HepG2 (cell line): Measurements from ENCODE around the gene RASA1. TPM values are rescaled to one million over a fixed set of nuclear protein-coding genes. Genes with fewer than 3 reads are reported as not detected.

Experiments
- ATAC-seq: fragments of 200-7000 bp; cut with Tn5 transposase; 3 replicates; pipeline ENCODE4 v1.9.1; 2020; ENCODE audit warnings: mild to moderate bottlenecking, moderate library complexity
- BruUV-seq: library from RNA; stranded (reverse); fragments of 400-500 nt; replicated peaks from 2 replicates; lab custom pipeline; 2021; lab: Mats Ljungman, UMichigan
- CTCF ChIA-PET: fragments of 300-600 bp; formaldehyde crosslinking; extraction: SDS; loops from one replicate; lab custom pipeline; 2021; ENCODE audit warnings: low total read pairs, inconsistent platforms, low intra/inter-chr PET ratio; lab: Yijun Ruan, JAX
- POLR2A ChIA-PET: fragments of 350-600 bp; sonication (Branson Sonifier 250); formaldehyde crosslinking; loops from one replicate; lab custom pipeline; 2020; ENCODE audit warnings: antibody characterized with exemption, inconsistent platforms; lab: Yijun Ruan, JAX
- DNase-seq: peaks from one replicate; pipeline ENCODE4 v3.0.0-alpha.2; 2015; ENCODE audit warnings: low spot score
- FAIRE-seq: peaks from 3 replicates; lab custom pipeline; 2011; peaks lifted over from hg19 to GRCh38; lab: Jason Lieb, UNC
- H2AFZ ChIP-seq: one replicate; pipeline ENCODE4 v1.6.1; 2011; ENCODE audit warnings: low read length, inconsistent platforms
- H3K27ac ChIP-seq: fragments of 300-600 bp; 3 replicates; pipeline ENCODE4 v1.8.0; 2011; ENCODE audit warnings: mixed run types, mild to moderate bottlenecking, mixed read lengths, low read length, inconsistent platforms; ENCODE audit not compliant: insufficient read depth; ENCODE audit errors: extremely low read length
- H3K27me3 ChIP-seq, 2 experiments: fragments of 200-600 bp in 1 of 2; 2 replicates in 1 of 2; 3 replicates in 1 of 2; pipeline versions ENCODE4 v1.6.0 to v1.8.0; 2011; ENCODE audit warnings: low read length in 2 of 2, mild to moderate bottlenecking in 2 of 2, moderate library complexity in 2 of 2, inconsistent platforms in 1 of 2; ENCODE audit not compliant: insufficient read depth in 2 of 2, control insufficient read depth in 1 of 2
- H3K36me3 ChIP-seq, 2 experiments: fragments of 200-600 bp in 1 of 2; replicated peaks in 1 of 2; 2 replicates in 1 of 2; 3 replicates in 1 of 2; pipeline versions ENCODE4 v1.5.1 to v1.8.0; 2011; ENCODE audit warnings: low read length in 2 of 2, inconsistent platforms in 1 of 2; ENCODE audit not compliant: insufficient read depth in 2 of 2, control insufficient read depth in 1 of 2
- H3K4me1 ChIP-seq: 2 replicates; pipeline ENCODE4 v1.5.1; 2012; ENCODE audit warnings: low read length, inconsistent platforms; ENCODE audit not compliant: insufficient read depth
- H3K4me2 ChIP-seq: 2 replicates; pipeline ENCODE4 v1.6.0; 2011; ENCODE audit warnings: low read depth, low read length, inconsistent platforms
- H3K4me3 ChIP-seq, 3 experiments: fragments of 200-600 bp in 1 of 3; sonication (generic), shearing (Covaris generic) in 1 of 3; replicated peaks in 1 of 3; 2 replicates each; pipeline ENCODE4 v1.5.1; 2011 to 2016; ENCODE audit warnings: low read length in 3 of 3, inconsistent platforms in 2 of 3, low read depth in 2 of 3, mild to moderate bottlenecking in 2 of 3, control low read depth in 1 of 3, mixed read lengths in 1 of 3; ENCODE audit not compliant: insufficient read depth in 1 of 3
- H3K79me2 ChIP-seq: one replicate; pipeline ENCODE4 v1.6.1; 2011; ENCODE audit warnings: low read length, inconsistent platforms; ENCODE audit not compliant: insufficient read depth
- H3K9ac ChIP-seq: 2 replicates; pipeline ENCODE4 v1.6.0; 2011; ENCODE audit warnings: mild to moderate bottlenecking, low read depth, low read length, inconsistent platforms; ENCODE audit not compliant: insufficient read depth
- H3K9me3 ChIP-seq: 2 replicates; pipeline ENCODE4 v1.5.1; 2012; ENCODE audit warnings: mild to moderate bottlenecking, low read length
- H4K20me1 ChIP-seq: 2 replicates; pipeline ENCODE4 v1.6.0; 2011; ENCODE audit warnings: inconsistent platforms, mild to moderate bottlenecking, low read length, moderate library complexity; ENCODE audit not compliant: insufficient read depth
- ATF4 ChIP-seq, 2 experiments: fragments of 450-650 bp in 1 of 2; sonication (generic) in 1 of 2; formaldehyde crosslinking; IDR thresholded peaks; 2 replicates each; pipeline versions ENCODE4 v1.5.0 to v1.8.0; 2020 to 2022; ENCODE audit warnings: mild to moderate bottlenecking in 1 of 2, missing genetic modification reagents in 1 of 2
- GABPA ChIP-seq, 2 experiments: IDR thresholded peaks; 2 replicates each; pipeline ENCODE4 v1.6.1; 2011 to 2016; ENCODE audit warnings: low read depth in 2 of 2, low read length in 1 of 2, missing biosample characterization in 1 of 2, missing genetic modification characterization in 1 of 2
- KLF12 ChIP-seq: sonication (generic); formaldehyde crosslinking; IDR thresholded peaks from 2 replicates; pipeline ENCODE4 v1.4.0; 2020; ENCODE audit warnings: missing genetic modification reagents, borderline replicate concordance
- NR3C1 ChIP-seq: sonication (generic); formaldehyde crosslinking; IDR thresholded peaks from 2 replicates; pipeline ENCODE4 v1.4.0; 2020; ENCODE audit warnings: missing genetic modification reagents
- RXRB ChIP-seq: IDR thresholded peaks from 2 replicates; pipeline ENCODE4 v1.6.1; 2016; ENCODE audit warnings: borderline replicate concordance, missing genetic modification reagents, missing compliant biosample characterization
- ZBTB34 ChIP-seq: sonication (generic); formaldehyde crosslinking; IDR thresholded peaks from 2 replicates; pipeline ENCODE4 v1.8.0; 2022; ENCODE audit warnings: mild to moderate bottlenecking, missing genetic modification reagents
- ZBTB7B ChIP-seq: sonication (generic); formaldehyde crosslinking; IDR thresholded peaks from 2 replicates; pipeline ENCODE4 v1.4.0; 2020; ENCODE audit warnings: missing genetic modification reagents
- ZC3H4 ChIP-seq: sonication (generic); formaldehyde crosslinking; IDR thresholded peaks from 2 replicates; pipeline ENCODE4 v1.4.0; 2020; ENCODE audit warnings: missing genetic modification reagents, borderline replicate concordance
- ZMYM2 ChIP-seq: sonication (generic); formaldehyde crosslinking; IDR thresholded peaks from 2 replicates; pipeline ENCODE4 v1.8.0; 2022; ENCODE audit warnings: mild to moderate bottlenecking, missing genetic modification reagents
- ZNF224 ChIP-seq: sonication (generic); formaldehyde crosslinking; IDR thresholded peaks from 2 replicates; pipeline ENCODE4 v1.5.0; 2020; ENCODE audit warnings: mild to moderate bottlenecking, missing genetic modification reagents
- ZNF598 ChIP-seq: sonication (generic); formaldehyde crosslinking; IDR thresholded peaks from 2 replicates; pipeline ENCODE4 v1.5.1; 2020; ENCODE audit warnings: mild to moderate bottlenecking, missing genetic modification reagents, borderline replicate concordance
- WGBS: methylation state at CpG from one replicate; pipeline ENCODE4 v1.1.6; 2017; ENCODE audit warnings: low lambda C conversion rate; 5-methylcytosine and 5-hydroxymethylcytosine counted together
- in situ Hi-C: cut with HindIII; loops from 2 replicates; pipeline ENCODE4 v1.10.0; 2017; ENCODE audit warnings: low pct_unique_long_range_greater_than_20kb; ENCODE audit not compliant: extremely low pct_ligation_motif_present
- intact Hi-C: fragments of 100-400 bp; cut with micrococcal nuclease; formaldehyde crosslinking; loops from one replicate; pipeline ENCODE4 v1.10.0; 2022; ENCODE audit not compliant: unreplicated experiment
- polyA plus RNA-seq, 8 experiments: library from polyadenylated mRNA; depleted of rRNA in 3 of 8; stranded (reverse) in 7 of 8; unstranded in 1 of 8; fragments of >200 nt; fragmentation: Illumina TruSeq in 4 of 8; extraction: Trizol in 4 of 8; gene quantifications; 2 replicates each; pipeline versions ENCODE4 v1.2.1 to v1.2.3, GENCODE V29; 2011 to 2016; ENCODE audit warnings: low read depth in 4 of 8, missing spikeins in 1 of 8, mixed read lengths in 1 of 8; ENCODE audit not compliant: insufficient read depth in 1 of 8
- total RNA-seq, 5 experiments: library from RNA; depleted of rRNA; stranded (reverse); fragments of >200 nt; fragmentation: Illumina TruSeq; extraction: Trizol; gene quantifications; 2 replicates each; pipeline ENCODE4 v1.2.3, GENCODE V29; 2016; ENCODE audit warnings: low read depth in 1 of 5
- TF ChIP-seq, protein P1 (sequence below): sonication (generic); formaldehyde crosslinking; IDR thresholded peaks from 2 replicates; pipeline ENCODE4 v1.4.0; 2020; ENCODE audit warnings: missing genetic modification reagents, borderline replicate concordance

RASA1 gene
- total and polyA plus RNA-seq, 2 of the 13 experiments (the other 11 are each of a cell fraction or from before 2014, with no cell fraction given): 19.5 to 20.5 TPM

- TF ChIP-seq KLF12 (CRISPR knock-in tag) (no peak), ATF4 (CRISPR knock-in tag; IDR thresholded peaks at IDR 0.05) (peak in 1 of 2 experiments; percentile 13; a peak in 1 of 4 replicates)
These were observed 639 bp upstream of the RASA1 start (continued) for GRCh38 chr5:87266914-87267573.

GRCh38 chr5:87268126-87268969, 665 bp downstream of the RASA1 start:
- WGBS: 0% methylated on average over 5 of the region's 49 CpGs
- peak overlapping the region; percentile 90 to 98 (median 96) for H3K4me3 ChIP-seq
- peak overlapping the region; percentile 88 for H3K27ac ChIP-seq
- intact Hi-C loops: loop anchor here (5.0 kb wide), 2 partner anchors 119 to 144 kb away; partner anchors contain the start of gene CCNH
- POLR2A ChIA-PET: interaction anchor here (0.6 to 2.3 kb wide), 8 partner anchors 16 to 151 kb away, joined by 3 to 17 read pairs (median 4); partner anchors contain the start of gene CCNH
- ATAC-seq: peak; percentile 84
- H3K4me2 ChIP-seq: peak overlapping the region; percentile 86
- BruUV-seq: no TSS peak
- CTCF ChIA-PET: no interaction called here
- peak overlapping the region; percentile 78 for H2AFZ ChIP-seq
- H3K36me3 ChIP-seq: no peaks in the 10 kb centered on the region
- H3K79me2 ChIP-seq: peaks cover 37% of the 10 kb centered on the region
- in situ Hi-C loops: no loop called here
- no peaks in the 10 kb centered on the region; a peak in 1 of 5 replicates for H3K27me3 ChIP-seq
- peaks cover 27% of the 10 kb centered on the region for H3K4me1 ChIP-seq
- H3K9ac ChIP-seq: peak overlapping the region; percentile 81
- FAIRE-seq: no peak
- no peaks in the 10 kb centered on the region for H4K20me1 ChIP-seq
- no peaks in the 10 kb centered on the region for H3K9me3 ChIP-seq
- DNase-seq: peak; percentile 30
- TF ChIP-seq RXRB (CRISPR knock-in tag) (no peak), ZC3H4 (CRISPR knock-in tag) (no peak; the same call in 1 of the 2 replicates), ZNF224 (CRISPR knock-in tag) (no peak), NR3C1 (CRISPR knock-in tag) (no peak), ZBTB34 (CRISPR knock-in tag) (0 out of 2 replicates have a peak, but pooled peaks have one; percentile 28), GABPA (IDR thresholded peaks at IDR 0.05; ENCODE audit: low read depth, low read length) (no peak), GABPA (CRISPR knock-in tag; IDR thresholded peaks at IDR 0.05; ENCODE audit: low read depth) (no peak), ZMYM2 (no peak), ZNF598 (no peak), ZBTB7B (no peak)
- TF ChIP-seq, protein P1, sequence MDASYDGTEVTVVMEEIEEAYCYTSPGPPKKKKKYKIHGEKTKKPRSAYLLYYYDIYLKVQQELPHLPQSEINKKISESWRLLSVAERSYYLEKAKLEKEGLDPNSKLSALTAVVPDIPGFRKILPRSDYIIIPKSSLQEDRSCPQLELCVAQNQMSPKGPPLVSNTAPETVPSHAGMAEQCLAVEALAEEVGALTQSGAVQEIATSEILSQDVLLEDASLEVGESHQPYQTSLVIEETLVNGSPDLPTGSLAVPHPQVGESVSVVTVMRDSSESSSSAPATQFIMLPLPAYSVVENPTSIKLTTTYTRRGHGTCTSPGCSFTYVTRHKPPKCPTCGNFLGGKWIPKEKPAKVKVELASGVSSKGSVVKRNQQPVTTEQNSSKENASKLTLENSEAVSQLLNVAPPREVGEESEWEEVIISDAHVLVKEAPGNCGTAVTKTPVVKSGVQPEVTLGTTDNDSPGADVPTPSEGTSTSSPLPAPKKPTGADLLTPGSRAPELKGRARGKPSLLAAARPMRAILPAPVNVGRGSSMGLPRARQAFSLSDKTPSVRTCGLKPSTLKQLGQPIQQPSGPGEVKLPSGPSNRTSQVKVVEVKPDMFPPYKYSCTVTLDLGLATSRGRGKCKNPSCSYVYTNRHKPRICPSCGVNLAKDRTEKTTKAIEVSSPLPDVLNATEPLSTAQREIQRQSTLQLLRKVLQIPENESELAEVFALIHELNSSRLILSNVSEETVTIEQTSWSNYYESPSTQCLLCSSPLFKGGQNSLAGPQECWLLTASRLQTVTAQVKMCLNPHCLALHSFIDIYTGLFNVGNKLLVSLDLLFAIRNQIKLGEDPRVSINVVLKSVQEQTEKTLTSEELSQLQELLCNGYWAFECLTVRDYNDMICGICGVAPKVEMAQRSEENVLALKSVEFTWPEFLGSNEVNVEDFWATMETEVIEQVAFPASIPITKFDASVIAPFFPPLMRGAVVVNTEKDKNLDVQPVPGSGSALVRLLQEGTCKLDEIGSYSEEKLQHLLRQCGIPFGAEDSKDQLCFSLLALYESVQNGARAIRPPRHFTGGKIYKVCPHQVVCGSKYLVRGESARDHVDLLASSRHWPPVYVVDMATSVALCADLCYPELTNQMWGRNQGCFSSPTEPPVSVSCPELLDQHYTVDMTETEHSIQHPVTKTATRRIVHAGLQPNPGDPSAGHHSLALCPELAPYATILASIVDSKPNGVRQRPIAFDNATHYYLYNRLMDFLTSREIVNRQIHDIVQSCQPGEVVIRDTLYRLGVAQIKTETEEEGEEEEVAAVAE: no peak
